ENCODE measurements around the gene FNBP1.

FNBP1 gene

DNA sequence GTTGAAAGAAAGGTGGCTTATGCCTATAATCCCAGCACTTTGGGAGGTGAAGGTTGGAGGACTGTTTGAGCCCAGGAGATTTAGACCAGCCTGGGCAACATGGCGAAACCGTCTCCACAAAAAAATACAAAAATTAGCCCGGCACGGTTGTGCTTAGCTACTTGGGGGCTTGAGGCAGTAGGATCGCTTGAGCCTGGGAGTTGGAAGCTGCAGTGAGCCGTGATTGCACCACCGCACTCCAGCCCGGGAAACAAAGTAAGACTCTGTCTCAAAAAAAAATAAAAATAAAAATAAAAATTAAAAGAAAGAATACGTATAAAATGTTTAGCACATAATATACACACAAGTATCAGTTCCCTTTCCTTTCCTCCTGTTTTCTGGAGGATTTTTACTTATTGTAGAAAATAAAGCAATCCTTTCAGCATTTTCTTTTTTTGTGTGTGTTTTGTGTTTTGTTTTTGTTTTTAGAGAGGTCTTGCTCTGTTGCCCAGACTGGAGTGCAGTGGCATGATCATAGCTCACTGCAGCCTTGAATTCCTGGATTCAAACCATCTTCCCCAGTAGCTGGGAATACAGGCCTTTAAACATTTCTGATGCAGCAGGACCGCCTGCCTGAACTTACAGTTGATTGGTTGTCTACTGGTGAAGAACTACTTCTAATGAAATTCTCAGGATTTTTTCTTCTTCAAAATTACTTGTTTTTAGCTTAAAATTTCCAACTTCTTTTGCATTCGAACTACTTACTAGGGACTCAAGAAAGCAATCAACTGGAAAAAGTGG, 6.6 kb upstream of the FNBP1 start:
- TF ChIP-seq Cebpa-rat (IDR thresholded peaks at IDR 0.05) = no peak

DNA sequence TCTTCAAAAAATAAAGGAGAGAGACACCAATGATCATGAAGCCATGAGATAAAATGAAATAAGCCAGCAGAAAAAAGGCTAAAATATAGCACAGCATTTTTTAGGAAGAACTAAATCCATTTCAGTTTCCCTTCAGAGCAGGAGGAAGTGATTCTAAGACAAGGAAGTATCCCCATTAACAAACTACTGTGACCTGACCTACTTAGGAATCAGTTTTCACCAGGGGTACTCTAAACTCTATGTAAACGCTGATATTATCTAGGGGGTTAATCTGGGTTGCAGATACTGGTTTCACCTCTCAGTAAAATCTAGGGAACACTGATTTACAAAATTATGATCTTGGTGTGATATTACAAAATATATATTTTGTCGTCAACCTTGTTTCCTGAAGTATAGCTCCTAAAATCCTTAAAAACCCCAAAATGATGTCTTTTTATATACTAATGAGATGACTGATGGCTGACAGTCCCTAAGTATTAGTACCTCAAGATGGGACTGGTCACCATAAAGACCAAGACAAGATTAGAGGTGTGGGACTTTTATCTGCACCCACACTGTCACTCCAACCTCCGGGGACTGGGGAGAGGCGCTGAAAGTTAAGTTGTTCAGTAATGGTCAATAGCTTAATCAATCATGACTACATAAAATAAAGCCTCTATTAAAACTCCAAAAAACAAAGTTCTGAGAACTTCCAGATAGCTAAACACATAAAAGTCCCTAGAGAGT, 2.9 kb upstream of the FNBP1 start:
- Histone ChIP-seq H3K4me2 (peak overlapping the region; percentile 98), H3K4me3 (no peak overlapping the region), H4K20me1 (peaks cover 19% of the 10 kb centered on the region), H3K36me3 (no peaks in the 10 kb centered on the region), H3K27me3 (peaks cover 21% of the 10 kb centered on the region), H3K9me3 (no peaks in the 10 kb centered on the region), H3K9ac (peak overlapping the region; percentile 15; the same call in 1 of the 2 replicates), H3K27ac (peak overlapping the region; percentile 29), H3K4me1 (peaks cover 44% of the 10 kb centered on the region)
- TF ChIP-seq Cebpa-rat (IDR thresholded peaks at IDR 0.05) = no peak

More for the DNA sequence above, 6.6 kb upstream of the FNBP1 start:
- H3K4me3 ChIP-seq = no peak overlapping the region
- no peak overlapping the region for H3K4me2 ChIP-seq
- no peaks in the 10 kb centered on the region for H4K20me1 ChIP-seq
- H3K9ac ChIP-seq = no peak overlapping the region
- no peak overlapping the region for H3K27ac ChIP-seq
- H3K36me3 ChIP-seq = no peaks in the 10 kb centered on the region
- peaks cover 42% of the 10 kb centered on the region for H3K4me1 ChIP-seq
- H3K9me3 ChIP-seq = no peaks in the 10 kb centered on the region
- no peaks in the 10 kb centered on the region for H3K27me3 ChIP-seq

DNA sequence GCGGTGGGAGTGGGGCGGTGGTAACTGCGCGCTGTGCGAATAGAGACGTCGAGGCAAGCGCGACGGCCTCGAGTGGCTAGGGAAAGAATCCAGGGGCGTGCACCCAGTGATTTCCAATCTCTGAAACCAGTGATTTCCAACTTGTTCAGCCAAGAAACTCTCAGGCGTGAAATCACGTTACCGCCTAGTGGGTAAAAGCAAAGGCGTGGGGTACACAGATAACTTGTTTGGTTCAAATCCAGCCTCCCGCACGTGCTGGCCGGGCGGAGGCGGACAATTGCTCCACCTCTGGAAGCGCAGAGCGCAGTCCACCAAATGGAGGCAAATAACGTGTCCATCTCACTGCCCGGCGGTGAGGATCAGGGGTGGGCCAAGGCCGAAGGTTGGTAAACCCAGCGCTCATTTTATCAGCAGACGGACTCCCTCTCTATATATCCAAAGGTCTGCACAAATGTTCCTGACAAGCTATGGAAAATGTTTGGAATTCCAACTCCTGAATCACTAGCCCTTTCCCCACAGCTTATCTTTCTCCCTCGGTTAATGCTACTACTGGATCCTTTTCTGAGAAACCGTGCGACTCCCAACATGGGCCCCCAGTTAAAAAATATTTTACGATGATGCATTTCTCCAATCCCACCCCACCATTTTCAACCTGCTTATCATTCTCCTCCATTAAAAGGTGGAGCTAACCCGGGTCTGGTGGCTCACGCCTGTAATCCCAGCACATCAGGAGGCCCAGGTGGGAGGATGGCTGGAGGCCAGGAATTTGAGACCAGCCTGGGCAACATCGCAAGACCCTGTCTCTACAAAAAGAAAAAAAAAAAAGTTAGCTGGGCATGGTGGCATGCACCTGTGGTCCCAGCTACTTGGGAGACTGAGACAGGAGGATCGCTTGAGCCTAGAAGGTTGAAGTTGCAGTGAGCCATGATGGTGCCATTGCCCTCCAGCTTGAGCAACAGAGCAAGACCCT, 950 bp upstream of the FNBP1 start:
- H3K4me2 ChIP-seq = peak overlapping the region; percentile 98
- H3K4me3 ChIP-seq = peak overlapping the region; percentile 89
- H3K27ac ChIP-seq = 0 out of 2 replicates have a peak overlapping the region, but pooled peaks have one; percentile 6
- H3K36me3 ChIP-seq = no peaks in the 10 kb centered on the region
- H3K4me1 ChIP-seq = peaks cover 44% of the 10 kb centered on the region
- peaks cover 39% of the 10 kb centered on the region for H4K20me1 ChIP-seq
- no peak for TF ChIP-seq Cebpa-rat (IDR thresholded peaks at IDR 0.05)
- no peak overlapping the region for H3K9ac ChIP-seq
- H3K9me3 ChIP-seq = no peaks in the 10 kb centered on the region
- H3K27me3 ChIP-seq = peaks cover 38% of the 10 kb centered on the region

DNA sequence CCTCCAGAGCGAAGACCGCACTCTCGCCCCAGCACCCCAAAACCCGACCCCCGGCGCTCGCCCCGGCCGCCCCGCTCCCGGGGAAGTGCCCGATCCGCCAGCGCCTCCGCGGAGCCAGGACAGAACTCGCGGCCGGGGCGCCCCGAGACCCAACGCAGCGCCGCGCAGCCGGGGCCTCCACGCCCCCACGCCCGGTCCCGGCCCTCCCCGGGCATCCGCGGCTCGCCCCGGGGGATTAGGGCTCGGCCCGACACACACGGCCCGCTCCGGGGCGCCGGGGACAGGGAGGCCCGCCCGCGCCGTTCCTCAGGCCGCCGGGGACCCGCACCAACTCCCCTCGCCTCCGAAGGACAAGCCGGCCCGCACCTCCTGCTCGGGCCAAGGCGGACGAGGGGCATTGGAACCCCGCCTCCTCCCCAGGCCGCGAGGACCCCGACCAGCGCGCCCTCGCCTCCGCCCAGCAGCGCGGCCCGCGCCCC, 544 bp downstream of the FNBP1 start:
- TF ChIP-seq Cebpa-rat (IDR thresholded peaks at IDR 0.05) = no peak
- Histone ChIP-seq H4K20me1 (peaks cover 53% of the 10 kb centered on the region), H3K9ac (peak overlapping the region; percentile 81), H3K4me3 (peak overlapping the region; percentile 89), H3K36me3 (no peaks in the 10 kb centered on the region), H3K27ac (peak overlapping the region; percentile 55; the same call in 1 of the 2 replicates), H3K9me3 (no peaks in the 10 kb centered on the region), H3K4me2 (peak overlapping the region; percentile 98), H3K27me3 (peaks cover 43% of the 10 kb centered on the region), H3K4me1 (peaks cover 44% of the 10 kb centered on the region)

DNA sequence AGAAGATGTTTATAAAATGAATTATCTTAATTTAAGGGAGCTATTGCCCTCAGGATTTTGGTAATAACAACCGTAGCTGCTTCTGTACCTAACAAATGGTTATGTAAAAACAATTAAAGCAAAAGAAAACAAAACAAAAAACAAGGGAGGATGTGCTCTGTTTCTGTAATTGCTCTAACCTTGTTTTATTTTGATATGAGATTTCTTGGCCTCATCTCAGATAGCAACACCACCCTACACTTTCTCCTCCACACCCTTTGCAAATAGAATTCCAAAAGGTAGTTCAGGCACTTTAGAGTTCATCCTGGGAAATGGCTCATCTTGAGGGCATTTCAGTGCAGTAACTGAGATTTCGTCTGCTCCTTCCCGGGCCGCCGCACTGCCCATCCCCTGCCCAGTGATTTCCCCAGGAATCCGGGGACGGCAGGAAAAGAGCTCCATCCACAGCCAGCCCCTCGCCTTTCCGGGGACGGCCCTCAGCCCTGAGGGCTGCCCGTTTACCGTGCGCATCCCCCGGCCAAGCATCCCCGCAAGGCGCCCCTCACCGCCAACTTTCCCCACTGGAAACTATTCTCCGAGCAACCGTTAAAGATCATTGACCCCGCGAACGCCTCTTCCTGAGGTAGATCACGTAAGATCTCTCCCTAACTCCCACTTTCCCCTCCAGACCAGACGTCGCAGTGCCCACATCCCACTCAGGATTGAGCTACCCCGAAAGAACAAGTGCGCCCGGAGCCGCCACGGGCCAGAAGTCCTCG, 1.2 kb downstream of the FNBP1 start:
- H3K27me3 ChIP-seq = peaks cover 43% of the 10 kb centered on the region
- peak overlapping the region; percentile 98 for H3K4me2 ChIP-seq
- peak overlapping the region; percentile 81 for H3K9ac ChIP-seq
- peaks cover 44% of the 10 kb centered on the region for H3K4me1 ChIP-seq
- TF ChIP-seq Cebpa-rat (IDR thresholded peaks at IDR 0.05) = no peak
- H3K4me3 ChIP-seq = peak overlapping the region; percentile 89
- H3K36me3 ChIP-seq = no peaks in the 10 kb centered on the region
- no peak overlapping the region for H3K27ac ChIP-seq
- peaks cover 53% of the 10 kb centered on the region for H4K20me1 ChIP-seq
- no peaks in the 10 kb centered on the region for H3K9me3 ChIP-seq

DNA sequence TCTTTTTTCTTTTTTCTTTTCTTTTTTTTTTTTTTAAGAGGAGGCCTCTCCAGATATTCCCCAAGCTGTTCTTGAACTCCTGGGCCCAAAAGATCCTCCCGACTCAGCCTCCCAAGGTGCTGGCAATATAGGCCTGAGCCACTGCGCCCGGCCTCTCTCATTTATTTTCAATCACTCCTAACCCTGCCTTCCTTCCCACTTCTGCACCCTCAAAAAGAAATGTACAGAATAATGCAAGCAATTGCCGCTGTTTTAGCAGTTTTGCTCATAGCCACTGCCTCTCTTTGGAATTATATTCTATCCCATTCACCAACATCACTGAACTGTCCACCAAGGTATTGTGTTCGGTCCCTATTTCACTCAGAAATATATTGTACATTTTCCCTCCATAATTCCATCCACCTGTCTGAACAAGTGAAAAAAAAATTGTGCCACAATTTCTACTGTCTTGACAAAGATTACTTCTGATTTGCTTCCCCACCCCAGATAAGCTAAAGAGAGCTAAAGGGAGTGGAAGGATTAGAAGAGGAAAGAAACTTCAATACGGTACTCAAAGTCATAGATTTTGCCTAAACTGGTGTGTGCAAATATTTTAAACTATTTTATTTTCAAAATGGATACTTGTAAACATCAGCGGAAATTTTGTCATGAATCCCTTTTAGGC, 1.9 kb downstream of the FNBP1 start:
- H3K4me3 ChIP-seq = no peak overlapping the region

DNA sequence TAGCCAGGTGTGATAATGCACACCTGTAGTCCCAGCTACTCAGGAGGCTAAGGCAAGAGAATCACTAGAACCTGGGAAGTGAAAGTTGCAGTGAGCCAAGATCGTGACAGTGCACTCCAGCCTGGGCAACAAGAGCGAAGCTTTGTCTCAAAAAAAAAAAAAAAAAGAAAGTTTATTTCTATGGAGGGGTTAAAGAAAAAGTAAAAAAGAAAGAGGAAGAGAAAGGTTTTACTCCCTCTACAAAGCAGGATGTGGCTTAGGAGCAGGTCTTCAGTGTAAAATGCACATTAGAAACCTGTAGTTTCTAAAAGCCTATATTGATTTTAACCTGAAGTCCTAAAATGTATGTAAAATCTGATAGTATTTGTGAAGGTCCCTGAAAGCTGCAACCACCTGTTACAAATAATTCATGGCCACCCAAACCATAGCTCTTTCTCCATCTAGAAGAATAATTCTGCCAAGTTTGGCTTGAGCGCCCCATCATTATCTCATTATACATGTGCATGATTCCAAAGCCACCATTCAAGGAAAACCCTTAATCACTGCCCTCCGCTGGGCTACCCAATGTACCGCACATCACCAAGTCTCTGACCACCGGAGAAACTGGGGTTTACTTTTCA, 3.4 kb downstream of the FNBP1 start:
- no peak overlapping the region for H3K27ac ChIP-seq
- peaks cover 26% of the 10 kb centered on the region for H3K4me1 ChIP-seq
- H3K4me3 ChIP-seq = no peak overlapping the region
- H3K4me2 ChIP-seq = no peak overlapping the region; the same call in 1 of the 2 replicates
- no peak for TF ChIP-seq Cebpa-rat (IDR thresholded peaks at IDR 0.05)
- H3K9me3 ChIP-seq = no peaks in the 10 kb centered on the region
- peaks cover 70% of the 10 kb centered on the region for H4K20me1 ChIP-seq
- no peaks in the 10 kb centered on the region for H3K36me3 ChIP-seq
- peaks cover 43% of the 10 kb centered on the region for H3K27me3 ChIP-seq
- no peak overlapping the region for H3K9ac ChIP-seq

More for the DNA sequence above, 1.9 kb downstream of the FNBP1 start:
- H3K4me1 ChIP-seq = peaks cover 40% of the 10 kb centered on the region
- no peaks in the 10 kb centered on the region for H3K36me3 ChIP-seq
- no peak overlapping the region for H3K27ac ChIP-seq
- no peak for TF ChIP-seq Cebpa-rat (IDR thresholded peaks at IDR 0.05)
- no peak overlapping the region for H3K9ac ChIP-seq
- no peak overlapping the region for H3K4me2 ChIP-seq
- peaks cover 58% of the 10 kb centered on the region for H4K20me1 ChIP-seq
- H3K27me3 ChIP-seq = peaks cover 43% of the 10 kb centered on the region
- H3K9me3 ChIP-seq = no peaks in the 10 kb centered on the region

DNA sequence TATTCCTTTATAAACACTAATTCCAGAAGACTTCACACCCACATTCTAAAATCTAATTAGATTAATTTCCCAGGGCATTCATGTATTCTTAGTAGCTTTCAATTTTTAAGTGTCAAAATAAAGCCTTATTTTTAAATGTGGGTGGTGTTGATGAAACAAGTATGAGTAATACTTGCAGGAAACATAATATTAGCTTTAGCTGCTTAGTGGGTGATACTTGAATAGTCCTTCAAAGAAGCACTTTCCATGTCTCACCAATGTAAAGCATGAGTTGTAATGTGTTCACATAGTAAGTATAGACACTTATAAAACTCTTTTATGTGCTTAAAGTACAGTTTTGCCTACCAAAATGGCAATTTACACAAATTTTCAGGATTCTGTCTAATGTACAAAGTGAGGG, 6.9 kb downstream of the FNBP1 start:
- no peak for TF ChIP-seq Cebpa-rat (IDR thresholded peaks at IDR 0.05)
- H3K27ac ChIP-seq = no peak overlapping the region
- no peak overlapping the region for H3K9ac ChIP-seq
- peaks cover 24% of the 10 kb centered on the region for H3K27me3 ChIP-seq
- H3K9me3 ChIP-seq = no peaks in the 10 kb centered on the region
- H3K4me1 ChIP-seq = no peaks in the 10 kb centered on the region
- H3K4me3 ChIP-seq = no peak overlapping the region
- no peaks in the 10 kb centered on the region for H3K36me3 ChIP-seq
- peaks cover 53% of the 10 kb centered on the region for H4K20me1 ChIP-seq
- no peak overlapping the region for H3K4me2 ChIP-seq
